Hematopoietic multipotent progenitor cell treated with erythropoietin and hydrocortisone succinate and interleukin-3 and kit ligand, for 4 days (in vitro differentiated cells): ENCODE results near the gene KRT86.
"Not testable (repeated sequence)": the region's sequence is repeated elsewhere in the genome, so short reads cannot be mapped to it uniquely, and the experiment has no call there.

Experiments used
- DNase-seq: peaks from one replicate; pipeline ENCODE4 v3.0.0-alpha.2; 2015

Gene KRT86

DNA sequence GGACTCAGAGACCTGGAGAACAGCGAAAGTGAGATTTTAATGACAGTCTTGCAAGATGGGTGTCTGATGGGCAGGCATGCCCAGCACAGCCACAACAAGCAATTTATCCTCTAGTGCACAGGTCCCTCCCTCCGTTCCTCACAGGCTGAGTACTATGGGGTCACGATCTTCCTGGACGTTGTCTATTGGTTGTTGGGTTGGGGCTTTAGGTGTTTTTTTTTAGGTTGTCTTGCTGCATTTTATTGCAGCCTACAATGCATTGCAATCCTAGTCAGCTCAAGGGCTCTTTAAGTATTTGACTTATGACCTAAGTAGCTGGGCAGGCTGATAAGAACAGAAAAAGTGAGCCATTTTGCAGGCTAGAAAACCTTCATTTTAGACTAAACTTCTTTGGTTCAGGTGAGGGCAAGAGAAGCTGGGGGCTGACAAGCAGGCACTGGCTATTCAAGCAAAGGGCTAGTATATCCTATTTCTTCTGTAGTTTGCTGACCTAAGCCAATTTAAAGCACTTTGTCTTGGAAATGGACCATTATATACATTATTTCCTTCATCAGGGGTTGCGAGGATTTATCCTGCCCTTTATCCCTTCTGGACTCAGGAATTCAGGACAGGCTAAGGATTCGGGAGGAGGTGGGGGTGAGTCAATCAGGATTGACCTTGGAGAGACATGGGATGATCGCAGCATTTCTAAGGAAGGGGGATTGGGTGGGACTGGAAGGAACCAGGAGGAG, 35.4 kb upstream of the KRT86 start:
- DNase-seq = no peak

- no peak for DNase-seq
These were observed 34.7 kb upstream of the KRT86 start for GRCh38 chr12:52239767-52240166.

DNA sequence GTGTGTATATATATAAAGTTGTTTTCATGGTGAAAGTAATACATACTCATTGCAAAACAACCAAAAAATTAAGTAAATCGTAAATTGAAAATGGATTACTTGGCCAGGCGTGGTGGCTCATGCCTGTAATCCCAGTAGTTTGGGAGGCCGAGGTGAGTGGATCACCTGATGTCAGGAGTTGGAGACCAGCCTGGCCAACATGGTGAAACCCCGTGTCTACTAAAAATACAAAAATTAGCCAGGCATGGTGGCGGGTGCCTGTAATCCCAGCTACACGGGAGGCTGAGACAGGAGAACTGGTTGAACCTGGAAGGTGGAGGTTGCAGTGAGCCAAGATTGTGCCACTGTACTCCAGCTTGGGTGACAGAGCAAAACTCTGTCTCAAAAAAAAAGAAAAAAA, 34.2 kb upstream of the KRT86 start:
- not testable (repeated sequence) for DNase-seq

- no peak for DNase-seq
These were observed 33.1 kb upstream of the KRT86 start for GRCh38 chr12:52241205-52241842.

GRCh38 chr12:52242442-52243258, 31.8 kb upstream of the KRT86 start:
- DNase-seq = no peak

- DNase-seq = no peak
These were observed 31.1 kb upstream of the KRT86 start for GRCh38 chr12:52243259-52243855.

- peak; percentile 75 for DNase-seq
These were observed 30.4 kb upstream of the KRT86 start for GRCh38 chr12:52243856-52244614.

DNA sequence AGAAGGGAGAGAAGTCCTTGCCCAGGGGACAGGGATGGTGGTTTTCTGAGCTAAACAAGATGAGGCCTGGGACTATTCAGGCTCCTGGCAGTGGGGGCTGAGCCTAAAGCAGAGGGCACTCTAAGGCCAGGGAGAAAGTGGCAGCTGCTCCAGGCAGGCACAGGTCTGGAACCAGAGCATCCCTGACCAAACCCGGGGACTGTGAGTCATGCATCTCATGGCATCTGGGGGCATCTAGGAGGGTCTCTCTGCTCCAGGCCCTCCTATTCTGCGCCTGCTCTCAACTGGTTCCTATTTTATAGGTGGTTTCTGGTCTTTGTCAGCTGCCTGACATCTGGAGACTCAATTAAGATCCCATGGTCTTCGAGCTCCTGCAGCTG, 29.8 kb upstream of the KRT86 start:
- no peak for DNase-seq

DNA sequence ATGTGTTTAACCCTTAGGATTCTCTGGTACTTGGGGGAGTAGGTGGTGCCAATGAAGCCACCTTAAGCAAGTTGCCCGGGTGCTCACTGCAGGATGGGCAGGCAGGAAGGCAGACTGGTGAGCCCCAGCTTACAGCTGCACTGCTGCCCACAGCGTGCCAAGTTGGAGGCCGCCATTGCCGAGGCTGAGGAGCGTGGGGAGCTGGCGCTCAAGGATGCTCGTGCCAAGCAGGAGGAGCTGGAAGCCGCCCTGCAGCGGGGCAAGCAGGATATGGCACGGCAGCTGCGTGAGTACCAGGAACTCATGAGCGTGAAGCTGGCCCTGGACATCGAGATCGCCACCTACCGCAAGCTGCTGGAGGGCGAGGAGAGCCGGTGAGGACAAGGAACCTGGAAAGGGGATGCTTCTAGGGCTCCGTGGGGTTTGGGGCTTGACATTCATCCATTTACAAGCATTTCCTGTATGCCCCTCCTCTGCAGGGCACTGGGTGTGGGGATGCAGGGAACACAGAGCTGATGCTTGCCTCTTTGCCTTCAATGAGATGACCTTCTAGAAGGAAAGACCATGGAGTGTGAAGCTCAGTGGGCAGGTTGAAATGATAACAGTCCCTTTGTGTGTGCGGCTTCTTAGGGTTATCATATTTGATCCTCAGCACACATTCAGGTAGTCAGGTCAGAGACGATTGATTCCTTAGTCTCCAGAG, 29.0 kb upstream of the KRT86 start:
- no peak for DNase-seq

GRCh38 chr12:52245962-52246569, 28.4 kb upstream of the KRT86 start:
- no peak for DNase-seq

DNA sequence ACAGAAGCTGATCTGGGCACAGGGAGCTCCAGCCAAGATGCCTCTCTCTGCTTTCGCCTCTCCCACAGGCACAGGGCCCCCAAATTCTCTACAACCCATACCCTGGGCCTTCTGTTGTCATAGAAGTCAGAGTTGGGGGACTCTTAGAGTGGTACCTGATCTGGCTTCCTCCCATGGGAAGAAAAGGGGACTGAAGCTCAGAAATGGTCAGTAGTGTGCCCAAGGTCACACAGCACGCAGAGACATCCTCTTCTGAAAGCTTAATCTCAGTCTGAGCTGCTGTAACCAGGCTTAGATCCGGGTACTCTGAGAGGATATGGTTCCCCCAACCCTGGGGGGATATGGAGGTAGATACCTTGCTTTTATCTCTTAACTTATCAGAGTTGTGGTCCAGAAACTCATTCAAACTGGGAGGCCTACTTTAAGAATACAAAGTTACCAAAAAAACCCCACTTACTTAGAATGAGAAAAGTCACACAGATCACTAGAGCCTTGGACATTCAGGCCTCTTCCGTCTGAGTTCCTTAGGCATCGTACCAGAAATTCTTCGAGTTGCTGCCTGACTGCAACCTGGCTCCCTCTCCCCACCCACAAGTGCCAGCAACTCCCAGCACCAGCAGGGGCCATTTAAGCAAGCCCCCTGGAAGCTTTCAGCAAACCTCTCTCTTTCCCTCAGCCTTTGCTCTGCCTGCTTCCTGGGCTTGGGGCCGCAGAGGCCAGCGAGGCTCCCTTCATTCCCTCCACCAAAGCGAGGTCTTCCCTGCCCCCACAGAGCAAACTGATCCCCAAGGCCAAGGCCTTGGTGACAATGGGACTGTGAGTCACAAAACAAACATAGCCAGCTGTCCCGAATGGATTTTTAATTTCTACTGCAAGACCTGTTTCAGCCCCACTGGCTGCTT, 27.5 kb upstream of the KRT86 start:
- DNase-seq = no peak

GRCh38 chr12:52247622-52248540, 26.6 kb upstream of the KRT86 start:
- no peak for DNase-seq

DNA sequence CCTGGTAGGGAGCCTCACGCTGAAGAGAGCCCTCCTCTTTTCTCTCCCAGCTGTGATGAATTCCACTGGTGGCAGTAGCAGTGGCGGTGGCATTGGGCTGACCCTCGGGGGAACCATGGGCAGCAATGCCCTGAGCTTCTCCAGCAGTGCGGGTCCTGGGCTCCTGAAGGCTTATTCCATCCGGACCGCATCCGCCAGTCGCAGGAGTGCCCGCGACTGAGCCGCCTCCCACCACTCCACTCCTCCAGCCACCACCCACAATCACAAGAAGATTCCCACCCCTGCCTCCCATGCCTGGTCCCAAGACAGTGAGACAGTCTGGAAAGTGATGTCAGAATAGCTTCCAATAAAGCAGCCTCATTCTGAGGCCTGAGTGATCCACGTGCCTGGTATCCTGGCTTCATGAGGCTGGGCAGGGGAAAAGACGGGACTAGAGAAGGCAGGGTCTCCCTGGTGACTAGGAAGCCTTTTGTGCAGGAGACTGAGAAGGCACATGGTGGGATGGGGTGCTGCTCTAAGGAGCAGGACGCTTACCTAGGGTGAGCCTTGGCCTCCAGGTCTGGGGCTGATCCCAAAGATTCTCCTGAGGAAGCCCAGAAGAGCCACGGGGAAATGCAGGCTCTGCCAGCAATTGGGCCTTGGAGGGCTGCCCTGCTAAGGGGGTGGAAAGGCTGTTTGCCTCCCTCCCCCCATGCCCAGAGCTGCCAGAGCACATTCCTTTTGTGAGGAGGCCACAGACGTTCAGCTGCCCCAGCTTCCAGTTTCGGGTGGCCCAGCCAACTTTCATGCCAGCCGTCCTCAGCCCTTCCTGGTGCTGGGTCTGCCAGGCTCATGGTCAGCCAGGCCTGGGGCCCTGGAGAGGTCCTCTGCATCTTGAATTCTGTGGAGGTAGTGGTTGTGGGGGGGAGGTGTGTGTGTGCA, 25.6 kb upstream of the KRT86 start:
- no peak for DNase-seq

- no peak for DNase-seq
These were observed 24.9 kb upstream of the KRT86 start for GRCh38 chr12:52249511-52250047.

- DNase-seq = peak; percentile 20
These were observed 24.1 kb upstream of the KRT86 start for GRCh38 chr12:52250048-52250990.

GRCh38 chr12:52251367-52252051, 22.9 kb upstream of the KRT86 start:
- peak; percentile 58 for DNase-seq
